H9 (cell line): ENCODE results near the gene OR10A3. TPM values are rescaled to one million over a fixed set of nuclear protein-coding genes. Genes with fewer than 3 reads are reported as not detected.

Experiments used
- DNase-seq: peaks from one replicate; pipeline ENCODE4 v3.0.0-alpha.2; 2017
- H2AFZ ChIP-seq: one replicate; pipeline ENCODE4 v1.6.1; 2013; ENCODE audit warnings: mild to moderate bottlenecking, low read length, control low read depth, moderate library complexity
- H2AK5ac ChIP-seq: 2 replicates; pipeline ENCODE4 v1.6.1; 2013; ENCODE audit warnings: low read length, control low read depth, mixed read lengths; ENCODE audit not compliant: insufficient read length
- H2BK120ac ChIP-seq: one replicate; pipeline ENCODE4 v1.6.1; 2013; ENCODE audit warnings: low read depth, mild to moderate bottlenecking, low read length, control low read depth, inconsistent platforms; ENCODE audit not compliant: poor library complexity, severe bottlenecking
- H2BK12ac ChIP-seq: 2 replicates; pipeline ENCODE4 v1.6.1; 2013; ENCODE audit warnings: low read length, control low read depth, mixed read lengths, low read depth; ENCODE audit not compliant: insufficient read length
- H2BK15ac ChIP-seq: 2 replicates; pipeline ENCODE4 v1.6.1; 2013; ENCODE audit warnings: low read depth, low read length, control low read depth
- H2BK20ac ChIP-seq: one replicate; pipeline ENCODE4 v1.6.1; 2013; ENCODE audit warnings: low read depth, mild to moderate bottlenecking, low read length, control low read depth, inconsistent platforms; ENCODE audit not compliant: poor library complexity, severe bottlenecking
- H2BK5ac ChIP-seq: 2 replicates; pipeline ENCODE4 v1.6.1; 2013; ENCODE audit warnings: low read length, control low read depth, mixed read lengths; ENCODE audit not compliant: insufficient read length
- H3K14ac ChIP-seq: 2 replicates; pipeline ENCODE4 v1.6.1; 2013; ENCODE audit warnings: low read length, control low read depth; ENCODE audit not compliant: insufficient read depth
- H3K18ac ChIP-seq: 2 replicates; pipeline ENCODE4 v1.6.1; 2013; ENCODE audit warnings: low read depth, mild to moderate bottlenecking, mixed read lengths, low read length, control low read depth; ENCODE audit not compliant: insufficient read length
- H3K23ac ChIP-seq: 2 replicates; pipeline ENCODE4 v1.6.1; 2013; ENCODE audit warnings: low read length, control low read depth, mixed read lengths, low read depth; ENCODE audit not compliant: insufficient read length
- H3K23me2 ChIP-seq: 2 replicates; pipeline ENCODE4 v1.6.1; 2013; ENCODE audit warnings: low read depth, mild to moderate bottlenecking, mixed read lengths, low read length, control low read depth; ENCODE audit not compliant: insufficient read length, poor library complexity, severe bottlenecking
- H3K27ac ChIP-seq: 2 replicates; pipeline ENCODE4 v1.5.1; 2013; ENCODE audit warnings: low read length, control low read depth, mixed read lengths, low read depth; ENCODE audit not compliant: insufficient read length
- H3K27me3 ChIP-seq: 2 replicates; pipeline ENCODE4 v1.6.1; 2013; ENCODE audit warnings: low read length, control low read depth, inconsistent platforms; ENCODE audit not compliant: insufficient read depth
- H3K4ac ChIP-seq: 2 replicates; pipeline ENCODE4 v1.6.1; 2013; ENCODE audit warnings: low read depth, mild to moderate bottlenecking, control low read depth, inconsistent platforms, low read length, moderate library complexity
- H3K4me1 ChIP-seq: 2 replicates; pipeline ENCODE4 v1.6.1; 2013; ENCODE audit warnings: low read length, control low read depth, inconsistent platforms; ENCODE audit not compliant: insufficient read depth
- H3K4me2 ChIP-seq: 2 replicates; pipeline ENCODE4 v1.6.1; 2013; ENCODE audit warnings: low read length, control low read depth, mixed read lengths; ENCODE audit not compliant: insufficient read length, insufficient read depth
- H3K56ac ChIP-seq: 2 replicates; pipeline ENCODE4 v1.6.1; 2013; ENCODE audit warnings: low read depth, mild to moderate bottlenecking, mixed read lengths, low read length, control low read depth; ENCODE audit not compliant: insufficient read length
- H3K79me1 ChIP-seq: 2 replicates; pipeline ENCODE4 v1.6.1; 2013; ENCODE audit warnings: low read depth, mild to moderate bottlenecking, moderate library complexity, low read length, control low read depth, inconsistent platforms; ENCODE audit not compliant: insufficient read depth, poor library complexity, severe bottlenecking
- H3K79me2 ChIP-seq: 2 replicates; pipeline ENCODE4 v1.6.1; 2013; ENCODE audit warnings: low read length, control low read depth, inconsistent platforms; ENCODE audit not compliant: insufficient read depth
- H3K9ac ChIP-seq: 2 replicates; pipeline ENCODE4 v1.6.1; 2013; ENCODE audit warnings: low read length, control low read depth, mixed read lengths; ENCODE audit not compliant: insufficient read length; ENCODE audit errors: extremely low read depth
- H3K9me3 ChIP-seq: one replicate; pipeline ENCODE4 v1.6.1; 2013; ENCODE audit warnings: low read depth, low read length, inconsistent platforms; ENCODE audit not compliant: control insufficient read depth
- H3T11ph ChIP-seq: one replicate; pipeline ENCODE4 v1.6.1; 2013; ENCODE audit warnings: mild to moderate bottlenecking, low read length, control low read depth, inconsistent platforms
- H4K20me1 ChIP-seq: one replicate; pipeline ENCODE4 v1.6.1; 2013; ENCODE audit not compliant: control insufficient read depth, insufficient read length, insufficient read depth
- H4K5ac ChIP-seq: 2 replicates; pipeline ENCODE4 v1.6.1; 2013; ENCODE audit warnings: low read depth, mild to moderate bottlenecking, mixed read lengths, low read length, control low read depth; ENCODE audit not compliant: insufficient read length
- H4K8ac ChIP-seq: replicated peaks from 2 replicates; pipeline ENCODE4 v1.6.1; 2013; ENCODE audit warnings: low read length, control low read depth, mixed read lengths, low read depth; ENCODE audit not compliant: insufficient read length
- H4K91ac ChIP-seq: 2 replicates; pipeline ENCODE4 v1.6.1; 2013; ENCODE audit warnings: low read depth, mild to moderate bottlenecking, moderate library complexity, mixed read lengths, low read length, control low read depth; ENCODE audit not compliant: insufficient read length
- H3K27ac Mint-ChIP-seq, 3 experiments: 2 replicates in 2 of 3; 3 replicates in 1 of 3; pipeline ENCODE4 v1.8.0; 2020 to 2021; ENCODE audit warnings: mixed read lengths in 3 of 3, mild to moderate bottlenecking in 1 of 3, moderate library complexity in 1 of 3
- H3K27me3 Mint-ChIP-seq: 2 replicates; pipeline ENCODE4 v1.8.0; 2021; ENCODE audit warnings: low read depth, mild to moderate bottlenecking, moderate library complexity, mixed read lengths
- H3K36me3 Mint-ChIP-seq, 3 experiments: 2 replicates in 2 of 3; 3 replicates in 1 of 3; pipeline ENCODE4 v1.8.0; 2020 to 2021; ENCODE audit warnings: low read depth in 3 of 3, mixed read lengths in 3 of 3; ENCODE audit not compliant: insufficient read depth in 1 of 3
- H3K4me1 Mint-ChIP-seq, 2 experiments: 2 replicates each; pipeline ENCODE4 v1.8.0; 2020; ENCODE audit warnings: mixed read lengths in 2 of 2
- H3K4me3 Mint-ChIP-seq, 2 experiments: 2 replicates in 1 of 2; 3 replicates in 1 of 2; pipeline ENCODE4 v1.8.0; 2020 to 2021; ENCODE audit warnings: mild to moderate bottlenecking in 2 of 2, mixed read lengths in 2 of 2, moderate library complexity in 1 of 2
- H3K9me3 Mint-ChIP-seq, 2 experiments: 2 replicates in 1 of 2; 3 replicates in 1 of 2; pipeline ENCODE4 v1.8.0; 2020; ENCODE audit warnings: mild to moderate bottlenecking in 2 of 2, mixed read lengths in 2 of 2, moderate library complexity in 1 of 2
- CTCF ChIP-seq: fragments of 200-600 bp; sonication (generic); conservative IDR thresholded peaks from 3 replicates; pipeline ENCODE4 v1.8.0; 2021; ENCODE audit warnings: antibody characterized with exemption, mild to moderate bottlenecking
- WGBS: extraction: QIAGEN DNeasy Blood & Tissue Kit; methylation state at CpG from one replicate; pipeline ENCODE4 v1.1.7; 2013; ENCODE audit warnings: missing lambda C conversion rate, low lambda C conversion rate, mixed read lengths; ENCODE audit not compliant: insufficient read length; ENCODE audit errors: extremely low coverage; 5-methylcytosine and 5-hydroxymethylcytosine counted together
- total RNA-seq: library from RNA; stranded (reverse); gene quantifications from 2 replicates; pipeline ENCODE4 v1.2.1, GENCODE V29; 2021

The OR10A3 gene
- total RNA-seq, 1 experiment from 2014 or later: not detected

DNA sequence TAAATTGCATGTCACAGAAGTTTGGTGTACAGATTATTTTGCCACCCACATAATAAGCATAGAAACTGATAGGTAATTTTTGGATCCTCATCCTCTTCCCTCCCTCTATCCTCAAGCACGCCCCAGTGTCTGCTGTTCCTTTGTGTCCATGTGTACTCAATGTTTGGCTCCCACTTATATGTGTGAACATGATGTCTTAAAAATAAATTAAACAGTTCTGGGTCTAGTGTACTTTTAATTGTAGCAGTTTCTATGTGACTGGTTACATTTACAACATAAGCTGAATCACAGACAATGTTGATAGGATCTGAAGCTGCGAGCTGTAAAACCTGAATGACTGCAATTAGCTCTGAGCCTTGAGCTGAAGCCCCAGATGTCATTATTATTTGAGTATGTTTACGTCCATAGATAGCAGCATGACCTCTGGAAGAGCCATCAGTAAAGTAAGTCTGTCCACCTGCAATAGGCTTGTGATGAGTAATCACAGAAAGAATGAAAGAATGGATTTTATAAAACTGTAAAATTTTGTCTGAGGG, 40.1 kb downstream of the OR10A3 start:
- H2BK12ac ChIP-seq: no peak overlapping the region
- H2AK5ac ChIP-seq: no peak overlapping the region
- no peak overlapping the region for H3K23ac ChIP-seq
- Mint-ChIP-seq H3K27me3 (no peaks in the 10 kb centered on the region; the same call in 1 of the 2 replicates), H3K9me3 (peaks cover 3 to 5% of the 10 kb centered on the region in 2 experiments; a peak in 3 of 5 replicates), H3K4me1 (peaks cover 30 to 44% of the 10 kb centered on the region in 2 experiments), H3K27ac (no peak overlapping the region), H3K36me3 (peaks cover 0 to 10% (median 0%) of the 10 kb centered on the region in 3 experiments; a peak in 2 of 7 replicates), H3K4me3 (no peak overlapping the region)
- no peak overlapping the region for H2BK15ac ChIP-seq
- WGBS: no CpG with 5 or more reads among the region's 3 CpGs
- H2BK20ac ChIP-seq: no peak overlapping the region
- H3K27me3 ChIP-seq: no peaks in the 10 kb centered on the region
- H2BK120ac ChIP-seq: no peak overlapping the region
- TF ChIP-seq CTCF: no peak
- H3K27ac ChIP-seq: no peak overlapping the region
- no peak overlapping the region for H3K4ac ChIP-seq
- no peak overlapping the region for H2BK5ac ChIP-seq
- no peak overlapping the region for H4K5ac ChIP-seq
- no peak overlapping the region for H3K9ac ChIP-seq
- peaks cover 3% of the 10 kb centered on the region for H4K20me1 ChIP-seq
- no peaks in the 10 kb centered on the region for H3K9me3 ChIP-seq
- DNase-seq: no peak
- H4K8ac ChIP-seq: no peak overlapping the region
- no peak overlapping the region for H3K56ac ChIP-seq
- H3K79me1 ChIP-seq: no peaks in the 10 kb centered on the region
- H3K4me2 ChIP-seq: no peak overlapping the region
- no peak overlapping the region for H3T11ph ChIP-seq
- H3K4me1 ChIP-seq: peaks cover 1% of the 10 kb centered on the region; the same call in 1 of the 2 replicates
- H3K23me2 ChIP-seq: no peaks in the 10 kb centered on the region
- no peak overlapping the region for H4K91ac ChIP-seq
- no peak overlapping the region for H3K18ac ChIP-seq
- H3K79me2 ChIP-seq: no peaks in the 10 kb centered on the region
- H2AFZ ChIP-seq: no peak overlapping the region
- no peak overlapping the region for H3K14ac ChIP-seq
